H9 (cell line): ENCODE measurements around the gene SIGLEC11. TPM values are rescaled to one million over a fixed set of nuclear protein-coding genes. Genes with fewer than 3 reads are reported as not detected.

ENCODE experiments used
- DNase-seq: peaks from one replicate; pipeline ENCODE4 v3.0.0-alpha.2; 2017
- H2AFZ ChIP-seq: one replicate; pipeline ENCODE4 v1.6.1; 2013; ENCODE audit warnings: mild to moderate bottlenecking, low read length, control low read depth, moderate library complexity
- H2AK5ac ChIP-seq: 2 replicates; pipeline ENCODE4 v1.6.1; 2013; ENCODE audit warnings: low read length, control low read depth, mixed read lengths; ENCODE audit not compliant: insufficient read length
- H2BK120ac ChIP-seq: one replicate; pipeline ENCODE4 v1.6.1; 2013; ENCODE audit warnings: low read depth, mild to moderate bottlenecking, low read length, control low read depth, inconsistent platforms; ENCODE audit not compliant: poor library complexity, severe bottlenecking
- H2BK12ac ChIP-seq: 2 replicates; pipeline ENCODE4 v1.6.1; 2013; ENCODE audit warnings: low read length, control low read depth, mixed read lengths, low read depth; ENCODE audit not compliant: insufficient read length
- H2BK15ac ChIP-seq: 2 replicates; pipeline ENCODE4 v1.6.1; 2013; ENCODE audit warnings: low read depth, low read length, control low read depth
- H2BK20ac ChIP-seq: one replicate; pipeline ENCODE4 v1.6.1; 2013; ENCODE audit warnings: low read depth, mild to moderate bottlenecking, low read length, control low read depth, inconsistent platforms; ENCODE audit not compliant: poor library complexity, severe bottlenecking
- H2BK5ac ChIP-seq: 2 replicates; pipeline ENCODE4 v1.6.1; 2013; ENCODE audit warnings: low read length, control low read depth, mixed read lengths; ENCODE audit not compliant: insufficient read length
- H3K14ac ChIP-seq: 2 replicates; pipeline ENCODE4 v1.6.1; 2013; ENCODE audit warnings: low read length, control low read depth; ENCODE audit not compliant: insufficient read depth
- H3K18ac ChIP-seq: 2 replicates; pipeline ENCODE4 v1.6.1; 2013; ENCODE audit warnings: low read depth, mild to moderate bottlenecking, mixed read lengths, low read length, control low read depth; ENCODE audit not compliant: insufficient read length
- H3K23ac ChIP-seq: 2 replicates; pipeline ENCODE4 v1.6.1; 2013; ENCODE audit warnings: low read length, control low read depth, mixed read lengths, low read depth; ENCODE audit not compliant: insufficient read length
- H3K23me2 ChIP-seq: 2 replicates; pipeline ENCODE4 v1.6.1; 2013; ENCODE audit warnings: low read depth, mild to moderate bottlenecking, mixed read lengths, low read length, control low read depth; ENCODE audit not compliant: insufficient read length, poor library complexity, severe bottlenecking
- H3K27ac ChIP-seq: 2 replicates; pipeline ENCODE4 v1.5.1; 2013; ENCODE audit warnings: low read length, control low read depth, mixed read lengths, low read depth; ENCODE audit not compliant: insufficient read length
- H3K27me3 ChIP-seq: 2 replicates; pipeline ENCODE4 v1.6.1; 2013; ENCODE audit warnings: low read length, control low read depth, inconsistent platforms; ENCODE audit not compliant: insufficient read depth
- H3K4ac ChIP-seq: 2 replicates; pipeline ENCODE4 v1.6.1; 2013; ENCODE audit warnings: low read depth, mild to moderate bottlenecking, control low read depth, inconsistent platforms, low read length, moderate library complexity
- H3K4me1 ChIP-seq: 2 replicates; pipeline ENCODE4 v1.6.1; 2013; ENCODE audit warnings: low read length, control low read depth, inconsistent platforms; ENCODE audit not compliant: insufficient read depth
- H3K4me2 ChIP-seq: 2 replicates; pipeline ENCODE4 v1.6.1; 2013; ENCODE audit warnings: low read length, control low read depth, mixed read lengths; ENCODE audit not compliant: insufficient read length, insufficient read depth
- H3K56ac ChIP-seq: 2 replicates; pipeline ENCODE4 v1.6.1; 2013; ENCODE audit warnings: low read depth, mild to moderate bottlenecking, mixed read lengths, low read length, control low read depth; ENCODE audit not compliant: insufficient read length
- H3K79me1 ChIP-seq: 2 replicates; pipeline ENCODE4 v1.6.1; 2013; ENCODE audit warnings: low read depth, mild to moderate bottlenecking, moderate library complexity, low read length, control low read depth, inconsistent platforms; ENCODE audit not compliant: insufficient read depth, poor library complexity, severe bottlenecking
- H3K79me2 ChIP-seq: 2 replicates; pipeline ENCODE4 v1.6.1; 2013; ENCODE audit warnings: low read length, control low read depth, inconsistent platforms; ENCODE audit not compliant: insufficient read depth
- H3K9ac ChIP-seq: 2 replicates; pipeline ENCODE4 v1.6.1; 2013; ENCODE audit warnings: low read length, control low read depth, mixed read lengths; ENCODE audit not compliant: insufficient read length; ENCODE audit errors: extremely low read depth
- H3K9me3 ChIP-seq: one replicate; pipeline ENCODE4 v1.6.1; 2013; ENCODE audit warnings: low read depth, low read length, inconsistent platforms; ENCODE audit not compliant: control insufficient read depth
- H3T11ph ChIP-seq: one replicate; pipeline ENCODE4 v1.6.1; 2013; ENCODE audit warnings: mild to moderate bottlenecking, low read length, control low read depth, inconsistent platforms
- H4K20me1 ChIP-seq: one replicate; pipeline ENCODE4 v1.6.1; 2013; ENCODE audit not compliant: control insufficient read depth, insufficient read length, insufficient read depth
- H4K5ac ChIP-seq: 2 replicates; pipeline ENCODE4 v1.6.1; 2013; ENCODE audit warnings: low read depth, mild to moderate bottlenecking, mixed read lengths, low read length, control low read depth; ENCODE audit not compliant: insufficient read length
- H4K8ac ChIP-seq: replicated peaks from 2 replicates; pipeline ENCODE4 v1.6.1; 2013; ENCODE audit warnings: low read length, control low read depth, mixed read lengths, low read depth; ENCODE audit not compliant: insufficient read length
- H4K91ac ChIP-seq: 2 replicates; pipeline ENCODE4 v1.6.1; 2013; ENCODE audit warnings: low read depth, mild to moderate bottlenecking, moderate library complexity, mixed read lengths, low read length, control low read depth; ENCODE audit not compliant: insufficient read length
- H3K27ac Mint-ChIP-seq, 3 experiments: 2 replicates in 2 of 3; 3 replicates in 1 of 3; pipeline ENCODE4 v1.8.0; 2020 to 2021; ENCODE audit warnings: mixed read lengths in 3 of 3, mild to moderate bottlenecking in 1 of 3, moderate library complexity in 1 of 3
- H3K27me3 Mint-ChIP-seq: 2 replicates; pipeline ENCODE4 v1.8.0; 2021; ENCODE audit warnings: low read depth, mild to moderate bottlenecking, moderate library complexity, mixed read lengths
- H3K36me3 Mint-ChIP-seq, 3 experiments: 2 replicates in 2 of 3; 3 replicates in 1 of 3; pipeline ENCODE4 v1.8.0; 2020 to 2021; ENCODE audit warnings: low read depth in 3 of 3, mixed read lengths in 3 of 3; ENCODE audit not compliant: insufficient read depth in 1 of 3
- H3K4me1 Mint-ChIP-seq, 2 experiments: 2 replicates each; pipeline ENCODE4 v1.8.0; 2020; ENCODE audit warnings: mixed read lengths in 2 of 2
- H3K4me3 Mint-ChIP-seq, 2 experiments: 2 replicates in 1 of 2; 3 replicates in 1 of 2; pipeline ENCODE4 v1.8.0; 2020 to 2021; ENCODE audit warnings: mild to moderate bottlenecking in 2 of 2, mixed read lengths in 2 of 2, moderate library complexity in 1 of 2
- H3K9me3 Mint-ChIP-seq, 2 experiments: 2 replicates in 1 of 2; 3 replicates in 1 of 2; pipeline ENCODE4 v1.8.0; 2020; ENCODE audit warnings: mild to moderate bottlenecking in 2 of 2, mixed read lengths in 2 of 2, moderate library complexity in 1 of 2
- CTCF ChIP-seq: fragments of 200-600 bp; sonication (generic); conservative IDR thresholded peaks from 3 replicates; pipeline ENCODE4 v1.8.0; 2021; ENCODE audit warnings: antibody characterized with exemption, mild to moderate bottlenecking
- WGBS: extraction: QIAGEN DNeasy Blood & Tissue Kit; methylation state at CpG from one replicate; pipeline ENCODE4 v1.1.7; 2013; ENCODE audit warnings: missing lambda C conversion rate, low lambda C conversion rate, mixed read lengths; ENCODE audit not compliant: insufficient read length; ENCODE audit errors: extremely low coverage; 5-methylcytosine and 5-hydroxymethylcytosine counted together
- total RNA-seq: library from RNA; stranded (reverse); gene quantifications from 2 replicates; pipeline ENCODE4 v1.2.1, GENCODE V29; 2021

SIGLEC11 gene
- total RNA-seq, 1 experiment from 2014 or later, result not detected

GRCh38 chr19:49983645-49984229 is 22.8 kb upstream of the SIGLEC11 start:
- Histone ChIP-seq H2AK5ac (no peak overlapping the region), H2BK12ac (no peak overlapping the region), H3K79me2 (no peaks in the 10 kb centered on the region), H3T11ph (no peak overlapping the region), H3K27ac (no peak overlapping the region), H2BK15ac (no peak overlapping the region), H2BK120ac (no peak overlapping the region), H3K79me1 (no peaks in the 10 kb centered on the region), H4K5ac (no peak overlapping the region), H3K23ac (no peak overlapping the region), H3K9me3 (no peaks in the 10 kb centered on the region), H3K4ac (no peak overlapping the region), H2BK20ac (no peak overlapping the region), H4K8ac (no peak overlapping the region), H3K27me3 (no peaks in the 10 kb centered on the region), H2AFZ (no peak overlapping the region), H3K14ac (no peak overlapping the region), H4K91ac (no peak overlapping the region), H3K18ac (no peak overlapping the region), H2BK5ac (no peak overlapping the region), H3K23me2 (no peaks in the 10 kb centered on the region), H3K4me1 (no peaks in the 10 kb centered on the region), H3K56ac (no peak overlapping the region), H3K9ac (no peak overlapping the region), H4K20me1 (peaks cover 2% of the 10 kb centered on the region), H3K4me2 (no peak overlapping the region)
- H3K27me3 Mint-ChIP-seq, result no peaks in the 10 kb centered on the region; the same call in 1 of the 2 replicates
- no CpG with 5 or more reads among the region's 10 CpGs for WGBS
- peaks cover 0 to 4% of the 10 kb centered on the region in 2 experiments; a peak in 2 of 4 replicates for H3K4me1 Mint-ChIP-seq
- peak overlapping the region in 1 of 2 experiments; percentile 14; a peak in 1 of 5 replicates for H3K4me3 Mint-ChIP-seq
- TF ChIP-seq CTCF, result peak; percentile 96
- H3K36me3 Mint-ChIP-seq, result peaks cover 0 to 6% (median 3%) of the 10 kb centered on the region in 3 experiments; a peak in 3 of 7 replicates
- no peaks in the 10 kb centered on the region; a peak in 1 of 5 replicates for H3K9me3 Mint-ChIP-seq
- no peak overlapping the region for H3K27ac Mint-ChIP-seq
- peak; percentile 55 for DNase-seq
